HepG2 (cell line): ENCODE data around the gene IBA57. TPM values are rescaled to one million over a fixed set of nuclear protein-coding genes. Genes with fewer than 3 reads are reported as not detected.

Experiments
- CHCHD3 ChIP-seq: sonication (generic); formaldehyde crosslinking; IDR thresholded peaks from 2 replicates; pipeline ENCODE4 v1.8.0; 2022; ENCODE audit warnings: mild to moderate bottlenecking, missing genetic modification reagents, moderate library complexity
- CREB1 ChIP-seq, 2 experiments: fragments of 450-650 bp in 1 of 2; IDR thresholded peaks; 2 replicates each; pipeline ENCODE4 v1.6.1; 2016 to 2017; ENCODE audit warnings: control low read depth in 1 of 2, mild to moderate bottlenecking in 1 of 2, missing compliant biosample characterization in 1 of 2, missing genetic modification characterization in 1 of 2
- FOXP1 ChIP-seq, 2 experiments: fragments of 450-650 bp in 1 of 2; IDR thresholded peaks; 2 replicates each; pipeline ENCODE4 v1.6.1; 2017 to 2018; ENCODE audit warnings: antibody characterized with exemption in 1 of 2
- GABPA ChIP-seq, 2 experiments: IDR thresholded peaks; 2 replicates each; pipeline ENCODE4 v1.6.1; 2011 to 2016; ENCODE audit warnings: low read depth in 2 of 2, low read length in 1 of 2, missing biosample characterization in 1 of 2, missing genetic modification characterization in 1 of 2
- GTF3A ChIP-seq: sonication (generic); formaldehyde crosslinking; conservative IDR thresholded peaks from 2 replicates; pipeline ENCODE4 v1.4.0; 2020; ENCODE audit warnings: mild to moderate bottlenecking, missing genetic modification reagents
- HDAC1 ChIP-seq: sonication (generic); formaldehyde crosslinking; IDR thresholded peaks from 2 replicates; pipeline ENCODE4 v1.5.1; 2020; ENCODE audit warnings: mild to moderate bottlenecking, missing genetic modification reagents
- KDM2A ChIP-seq: sonication (generic); formaldehyde crosslinking; IDR thresholded peaks from 2 replicates; pipeline ENCODE4 v1.4.0; 2020; ENCODE audit warnings: low read depth, missing genetic modification reagents, borderline replicate concordance
- PHB2 ChIP-seq: fragments of 450-650 bp; IDR thresholded peaks from 2 replicates; pipeline ENCODE4 v1.6.1; 2018; ENCODE audit not compliant: partially characterized antibody
- SMC3 ChIP-seq: IDR thresholded peaks from 2 replicates; pipeline ENCODE4 v1.6.1; 2011; ENCODE audit warnings: low read length, improper control_type of control experiment
- TAF15 ChIP-seq: fragments of 200-400 bp; formaldehyde crosslinking; IDR thresholded peaks from one replicate; pipeline ENCODE4 v1.6.1; 2018; ENCODE audit warnings: mild to moderate bottlenecking, low read depth, low read length; ENCODE audit not compliant: poor library complexity, severe bottlenecking
- TFAP4 ChIP-seq: sonication (generic); IDR thresholded peaks from 2 replicates; pipeline ENCODE4 v1.6.1; 2016; ENCODE audit warnings: low read depth, borderline replicate concordance
- ZBTB10 ChIP-seq: sonication (generic); formaldehyde crosslinking; IDR thresholded peaks from 2 replicates; pipeline ENCODE4 v1.4.0; 2020; ENCODE audit warnings: missing genetic modification reagents, borderline replicate concordance
- ZNF510 ChIP-seq: sonication (generic); formaldehyde crosslinking; IDR thresholded peaks from 2 replicates; pipeline ENCODE4 v1.4.0; 2020; ENCODE audit warnings: low read depth, mild to moderate bottlenecking, missing genetic modification reagents
- ZNF598 ChIP-seq: sonication (generic); formaldehyde crosslinking; IDR thresholded peaks from 2 replicates; pipeline ENCODE4 v1.5.1; 2020; ENCODE audit warnings: mild to moderate bottlenecking, missing genetic modification reagents, borderline replicate concordance
- ZNF816 ChIP-seq: sonication (generic); formaldehyde crosslinking; IDR thresholded peaks from 2 replicates; pipeline ENCODE4 v1.8.0; 2022; ENCODE audit warnings: missing genetic modification reagents, mild to moderate bottlenecking, borderline replicate concordance
- polyA plus RNA-seq, 8 experiments: library from polyadenylated mRNA; depleted of rRNA in 3 of 8; stranded (reverse) in 7 of 8; unstranded in 1 of 8; fragments of >200 nt; fragmentation: Illumina TruSeq in 4 of 8; extraction: Trizol in 4 of 8; gene quantifications; 2 replicates each; pipeline versions ENCODE4 v1.2.1 to v1.2.3, GENCODE V29; 2011 to 2016; ENCODE audit warnings: low read depth in 4 of 8, missing spikeins in 1 of 8, mixed read lengths in 1 of 8; ENCODE audit not compliant: insufficient read depth in 1 of 8
- total RNA-seq, 5 experiments: library from RNA; depleted of rRNA; stranded (reverse); fragments of >200 nt; fragmentation: Illumina TruSeq; extraction: Trizol; gene quantifications; 2 replicates each; pipeline ENCODE4 v1.2.3, GENCODE V29; 2016; ENCODE audit warnings: low read depth in 1 of 5
- TF ChIP-seq, protein P1 (sequence below): sonication (generic); formaldehyde crosslinking; IDR thresholded peaks from 2 replicates; pipeline ENCODE4 v1.4.0; 2020; ENCODE audit warnings: mild to moderate bottlenecking, missing genetic modification reagents

The IBA57 gene
- total and polyA plus RNA-seq, 2 of the 13 experiments (the other 11 are each of a cell fraction or from before 2014, with no cell fraction given), result 2.3 to 10.2 TPM

DNA sequence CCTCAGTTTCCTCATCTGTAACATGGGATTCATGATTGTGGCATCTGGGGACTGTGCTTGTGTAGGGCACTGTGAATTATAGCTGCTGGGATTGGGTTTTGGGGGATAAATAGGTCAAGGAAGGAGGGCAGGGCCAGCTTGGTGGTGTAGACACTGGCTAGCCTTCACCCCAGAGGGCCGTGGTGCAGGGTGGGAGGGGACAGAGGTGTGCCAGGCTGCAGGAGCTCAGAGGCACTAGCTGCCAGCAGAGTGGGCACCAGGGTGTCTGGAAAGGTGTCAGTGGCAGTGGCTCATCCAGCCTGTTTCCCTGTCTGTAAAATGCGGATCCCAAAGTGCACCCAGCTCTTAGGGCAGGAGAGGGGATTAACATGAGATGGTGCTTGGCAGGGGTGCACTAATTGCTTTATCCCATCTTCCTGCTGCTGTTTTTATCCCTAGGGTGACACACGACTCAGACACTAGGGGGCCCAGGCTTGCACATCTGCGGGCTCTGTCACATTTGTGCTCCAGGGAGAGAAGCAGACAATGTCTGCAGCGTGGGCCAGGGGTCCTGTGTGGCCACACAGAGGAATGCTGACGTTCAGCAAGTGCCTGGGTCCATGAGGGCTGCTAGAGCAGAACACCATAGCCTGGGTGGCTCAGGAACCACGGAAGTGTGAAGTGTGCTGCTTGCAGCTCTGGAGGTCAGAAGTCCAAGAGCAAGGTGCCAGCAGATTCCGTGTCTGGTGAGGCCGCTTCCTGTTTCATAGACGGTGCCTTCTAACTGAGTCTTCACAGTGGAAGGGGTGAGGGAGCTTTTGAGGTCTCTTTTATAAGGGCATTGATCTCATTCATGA, 61.6 kb downstream of the IBA57 start (continued):
- TF ChIP-seq CREB1 (IDR thresholded peaks at IDR 0.05), result no peak
- TF ChIP-seq CREB1 (CRISPR knock-in tag; IDR thresholded peaks at IDR 0.05), result no peak
- no peak for TF ChIP-seq ZNF510 (CRISPR knock-in tag)
- no peak for TF ChIP-seq GTF3A (CRISPR knock-in tag)
- no peak for TF ChIP-seq ZNF598
- peak; percentile 38 for TF ChIP-seq SMC3
- TF ChIP-seq PHB2, result no peak
- no peak for TF ChIP-seq TFAP4
- no peak for TF ChIP-seq ZBTB10 (CRISPR knock-in tag)
- no peak for TF ChIP-seq GABPA (IDR thresholded peaks at IDR 0.05; ENCODE audit: low read depth, low read length)
- TF ChIP-seq GABPA (CRISPR knock-in tag; IDR thresholded peaks at IDR 0.05; ENCODE audit: low read depth), result peak; percentile 20; the same call in 1 of the 2 replicates
- TF ChIP-seq, protein P1, sequence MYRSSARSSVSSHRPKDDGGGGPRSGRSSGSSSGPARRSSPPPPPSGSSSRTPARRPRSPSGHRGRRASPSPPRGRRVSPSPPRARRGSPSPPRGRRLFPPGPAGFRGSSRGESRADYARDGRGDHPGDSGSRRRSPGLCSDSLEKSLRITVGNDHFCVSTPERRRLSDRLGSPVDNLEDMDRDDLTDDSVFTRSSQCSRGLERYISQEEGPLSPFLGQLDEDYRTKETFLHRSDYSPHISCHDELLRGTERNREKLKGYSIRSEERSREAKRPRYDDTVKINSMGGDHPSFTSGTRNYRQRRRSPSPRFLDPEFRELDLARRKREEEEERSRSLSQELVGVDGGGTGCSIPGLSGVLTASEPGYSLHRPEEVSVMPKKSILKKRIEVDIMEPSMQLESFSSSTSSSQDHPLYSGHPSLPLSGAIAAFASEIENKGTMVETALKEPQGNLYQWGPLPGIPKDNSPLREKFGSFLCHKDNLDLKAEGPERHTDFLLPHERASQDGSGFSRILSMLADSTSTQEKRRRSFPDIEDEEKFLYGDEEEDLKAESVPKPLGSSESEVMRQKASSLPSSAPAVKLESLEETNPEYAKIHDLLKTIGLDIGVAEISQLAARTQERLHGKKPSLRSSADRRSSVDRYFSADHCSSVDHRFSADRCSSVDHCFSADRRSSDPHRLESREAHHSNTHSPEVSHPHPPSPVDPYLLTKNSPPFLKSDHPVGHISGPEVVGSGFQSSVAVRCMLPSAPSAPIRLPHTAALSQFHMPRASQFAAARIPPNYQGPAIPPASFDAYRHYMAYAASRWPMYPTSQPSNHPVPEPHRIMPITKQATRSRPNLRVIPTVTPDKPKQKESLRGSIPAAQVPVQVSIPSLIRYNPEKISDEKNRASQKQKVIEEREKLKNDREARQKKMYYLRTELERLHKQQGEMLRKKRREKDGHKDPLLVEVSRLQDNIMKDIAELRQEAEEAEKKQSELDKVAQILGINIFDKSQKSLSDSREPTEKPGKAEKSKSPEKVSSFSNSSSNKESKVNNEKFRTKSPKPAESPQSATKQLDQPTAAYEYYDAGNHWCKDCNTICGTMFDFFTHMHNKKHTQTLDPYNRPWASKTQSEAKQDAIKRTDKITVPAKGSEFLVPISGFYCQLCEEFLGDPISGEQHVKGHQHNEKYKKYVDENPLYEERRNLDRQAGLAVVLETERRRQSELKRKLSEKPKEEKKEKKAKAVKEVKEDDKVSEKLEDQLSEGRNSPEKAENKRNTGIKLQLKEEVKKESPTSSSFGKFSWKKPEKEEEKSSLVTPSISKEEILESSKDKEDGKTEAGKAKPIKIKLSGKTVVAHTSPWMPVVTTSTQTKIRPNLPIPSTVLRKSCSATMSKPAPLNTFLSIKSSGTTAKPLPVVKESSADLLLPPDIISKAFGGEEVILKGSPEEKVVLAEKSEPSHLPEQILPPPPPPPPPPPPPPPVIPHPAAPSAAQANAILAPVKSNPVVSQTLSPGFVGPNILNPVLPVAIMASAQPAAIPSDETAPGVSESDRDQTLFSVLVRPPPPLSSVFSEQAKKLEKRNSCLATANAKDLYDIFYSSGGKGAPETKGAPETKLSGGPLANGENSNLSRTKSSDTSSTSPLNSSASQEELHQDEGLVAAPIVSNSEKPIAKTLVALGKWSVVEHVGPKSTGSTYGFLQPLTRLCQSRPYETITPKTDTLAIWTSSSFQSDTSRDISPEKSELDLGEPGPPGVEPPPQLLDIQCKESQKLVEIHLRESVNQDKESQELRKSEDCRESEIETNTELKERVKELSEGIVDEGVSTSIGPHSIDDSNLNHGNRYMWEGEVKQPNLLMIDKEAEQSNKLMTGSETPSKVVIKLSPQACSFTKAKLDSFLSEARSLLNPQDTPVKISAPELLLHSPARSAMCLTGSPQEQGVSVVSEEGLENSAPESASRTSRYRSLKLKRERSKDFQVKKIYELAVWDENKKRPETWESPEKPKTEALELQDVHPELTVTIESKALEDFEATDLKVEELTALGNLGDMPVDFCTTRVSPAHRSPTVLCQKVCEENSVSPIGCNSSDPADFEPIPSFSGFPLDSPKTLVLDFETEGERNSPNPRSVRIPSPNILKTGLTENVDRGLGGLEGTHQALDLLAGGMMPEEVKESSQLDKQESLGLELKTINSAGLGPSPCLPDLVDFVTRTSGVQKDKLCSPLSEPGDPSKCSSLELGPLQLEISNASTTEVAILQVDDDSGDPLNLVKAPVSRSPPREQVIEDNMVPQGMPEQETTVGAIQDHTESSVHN (CRISPR knock-in tag), result no peak
- TF ChIP-seq TAF15, result no peak
- TF ChIP-seq FOXP1 (IDR thresholded peaks at IDR 0.05), result no peak
- TF ChIP-seq FOXP1 (CRISPR knock-in tag; IDR thresholded peaks at IDR 0.05), result no peak
- peak; percentile 34; the same call in 1 of the 2 replicates for TF ChIP-seq KDM2A (CRISPR knock-in tag)
- no peak for TF ChIP-seq CHCHD3 (CRISPR knock-in tag)
- no peak for TF ChIP-seq HDAC1
- TF ChIP-seq ZNF816, result no peak
